H1 (cell line): ENCODE results near the gene SLC23A2. TPM values are rescaled to one million over a fixed set of nuclear protein-coding genes. Genes with fewer than 3 reads are reported as not detected.

ENCODE experiments used
- CTCF ChIA-PET: fragments of 300-600 bp; sonication (Branson Sonifier 250); formaldehyde crosslinking; loops from one replicate; lab custom pipeline; 2021; ENCODE audit not compliant: partially characterized antibody; lab: Charles Lee
- POLR2A ChIA-PET: fragments of 300-600 bp; sonication (Branson Sonifier 250); formaldehyde crosslinking; loops from one replicate; lab custom pipeline; 2021; ENCODE audit warnings: inconsistent platforms; ENCODE audit not compliant: partially characterized antibody; lab: Charles Lee
- DNase-seq, 2 experiments: peaks; one replicate each; pipeline versions ENCODE4 v3.0.0 to v3.0.0-alpha.2; 2010 to 2022; ENCODE audit warnings: low spot score in 2 of 2, low read depth in 1 of 2, mixed read lengths in 1 of 2
- FAIRE-seq: peaks from 2 replicates; lab custom pipeline; 2011; peaks lifted over from hg19 to GRCh38; lab: Jason Lieb, UNC
- H2AFZ ChIP-seq: 2 replicates; pipeline ENCODE4 v1.8.1; 2012; ENCODE audit warnings: low read length, inconsistent platforms
- H2AK5ac ChIP-seq: 2 replicates; pipeline ENCODE4 v1.6.1; 2013; ENCODE audit warnings: low read depth, low read length
- H2BK120ac ChIP-seq: replicated peaks from 2 replicates; pipeline ENCODE3; 2013; ENCODE audit warnings: low read depth, low read length, inconsistent platforms
- H2BK12ac ChIP-seq: 2 replicates; pipeline ENCODE4 v1.6.1; 2013; ENCODE audit warnings: low read depth, low read length
- H2BK15ac ChIP-seq: 2 replicates; pipeline ENCODE4 v1.6.1; 2013; ENCODE audit warnings: low read length
- H2BK20ac ChIP-seq: 2 replicates; pipeline ENCODE4 v1.6.1; 2013; ENCODE audit warnings: low read length
- H2BK5ac ChIP-seq: 2 replicates; pipeline ENCODE4 v1.6.1; 2013; ENCODE audit warnings: low read depth, low read length
- H3K14ac ChIP-seq: 2 replicates; pipeline ENCODE4 v1.6.1; 2013; ENCODE audit warnings: inconsistent platforms; ENCODE audit not compliant: insufficient read length
- H3K18ac ChIP-seq: 2 replicates; pipeline ENCODE4 v1.6.1; 2013; ENCODE audit warnings: low read length; ENCODE audit errors: extremely low read depth
- H3K23ac ChIP-seq: 2 replicates; pipeline ENCODE4 v1.6.1; 2013; ENCODE audit warnings: inconsistent platforms; ENCODE audit not compliant: insufficient read length
- H3K23me2 ChIP-seq: 2 replicates; pipeline ENCODE4 v1.6.1; 2013; ENCODE audit warnings: low read depth, low read length
- H3K27ac ChIP-seq: 2 replicates; pipeline ENCODE4 v1.6.1; 2011; ENCODE audit warnings: low read depth, low read length, inconsistent platforms
- H3K27me3 ChIP-seq, 4 experiments: replicated peaks in 1 of 4; 1 replicate in 1 of 4; 2 replicates in 3 of 4; pipeline versions ENCODE4 v1.6.1 to v1.8.1; 2011 to 2013; ENCODE audit warnings: low read length in 3 of 4, mild to moderate bottlenecking in 3 of 4, inconsistent platforms in 2 of 4, mixed read lengths in 2 of 4, moderate library complexity in 1 of 4; ENCODE audit not compliant: control insufficient read depth in 3 of 4, insufficient read depth in 3 of 4; ENCODE audit errors: extremely low read depth in 1 of 4
- H3K36me3 ChIP-seq, 4 experiments: 2 replicates each; pipeline versions ENCODE4 v1.6.1 to v1.8.1; 2011 to 2013; ENCODE audit warnings: mild to moderate bottlenecking in 4 of 4, low read length in 3 of 4, moderate library complexity in 2 of 4, control low read depth in 1 of 4, inconsistent platforms in 1 of 4; ENCODE audit not compliant: insufficient read depth in 4 of 4, control insufficient read depth in 2 of 4
- H3K4ac ChIP-seq: replicated peaks from 2 replicates; pipeline ENCODE3; 2013; ENCODE audit warnings: low read length, low read depth, mixed read lengths, inconsistent platforms; ENCODE audit not compliant: insufficient read length
- H3K4me1 ChIP-seq, 4 experiments: replicated peaks in 1 of 4; 1 replicate in 1 of 4; 2 replicates in 3 of 4; pipeline versions ENCODE4 v1.6.1 to v1.8.1; 2011 to 2013; ENCODE audit warnings: low read length in 3 of 4, inconsistent platforms in 2 of 4, mixed read lengths in 1 of 4; ENCODE audit not compliant: insufficient read depth in 4 of 4, control insufficient read depth in 3 of 4
- H3K4me2 ChIP-seq, 2 experiments: 2 replicates each; pipeline versions ENCODE4 v1.6.1 to v1.8.1; 2011 to 2013; ENCODE audit warnings: low read depth in 2 of 2, low read length in 2 of 2, control low read depth in 1 of 2, inconsistent platforms in 1 of 2, mild to moderate bottlenecking in 1 of 2; ENCODE audit not compliant: insufficient read depth in 1 of 2
- H3K4me3 ChIP-seq, 4 experiments: fragments of 200-600, 300-600 bp in 1 of 4; sonication (generic), shearing (Covaris generic), sonication (Bioruptor Twin) in 1 of 4; 2 replicates each; pipeline versions ENCODE4 v1.5.1 to v1.8.1; 2011 to 2016; ENCODE audit warnings: low read length in 4 of 4, low read depth in 3 of 4, control low read depth in 2 of 4, inconsistent platforms in 2 of 4, mild to moderate bottlenecking in 2 of 4, mixed read lengths in 1 of 4, moderate library complexity in 1 of 4; ENCODE audit not compliant: insufficient read depth in 2 of 4; ENCODE audit errors: extremely low read depth in 1 of 4
- H3K56ac ChIP-seq: replicated peaks from 2 replicates; pipeline ENCODE3; 2013; ENCODE audit warnings: low read depth, mild to moderate bottlenecking, mixed read lengths, low read length, inconsistent platforms; ENCODE audit not compliant: insufficient read length
- H3K79me1 ChIP-seq: 2 replicates; pipeline ENCODE4 v1.6.1; 2013; ENCODE audit warnings: low read depth, low read length, control low read depth
- H3K79me2 ChIP-seq, 2 experiments: 2 replicates each; pipeline versions ENCODE4 v1.6.1 to v1.8.1; 2012 to 2013; ENCODE audit warnings: low read length in 2 of 2, mild to moderate bottlenecking in 2 of 2, inconsistent platforms in 1 of 2; ENCODE audit not compliant: insufficient read depth in 2 of 2, control insufficient read depth in 1 of 2
- H3K9ac ChIP-seq, 4 experiments: replicated peaks in 1 of 4; 1 replicate in 1 of 4; 2 replicates in 3 of 4; pipeline versions ENCODE4 v1.6.1 to v1.8.1; 2011 to 2013; ENCODE audit warnings: low read depth in 3 of 4, low read length in 3 of 4, control low read depth in 2 of 4, mild to moderate bottlenecking in 2 of 4, moderate library complexity in 2 of 4, inconsistent platforms in 1 of 4; ENCODE audit errors: extremely low read depth in 1 of 4
- H3K9me3 ChIP-seq, 2 experiments: 2 replicates each; pipeline versions ENCODE4 v1.6.1 to v1.8.1; 2012 to 2013; ENCODE audit warnings: mild to moderate bottlenecking in 2 of 2, moderate library complexity in 2 of 2, control low read depth in 1 of 2, inconsistent platforms in 1 of 2, low read depth in 1 of 2, low read length in 1 of 2, mixed read lengths in 1 of 2; ENCODE audit not compliant: insufficient read depth in 2 of 2
- H4K20me1 ChIP-seq, 2 experiments: replicated peaks in 1 of 2; 2 replicates each; pipeline versions ENCODE3 to v1.8.1; 2011 to 2013; ENCODE audit warnings: inconsistent platforms in 2 of 2, low read length in 2 of 2, mild to moderate bottlenecking in 1 of 2; ENCODE audit not compliant: insufficient read depth in 2 of 2, control insufficient read depth in 1 of 2
- H4K5ac ChIP-seq: 2 replicates; pipeline ENCODE4 v1.6.1; 2013; ENCODE audit warnings: low read length, low read depth, mixed read lengths, inconsistent platforms; ENCODE audit not compliant: insufficient read length
- H4K8ac ChIP-seq: 2 replicates; pipeline ENCODE4 v1.8.0; 2013; ENCODE audit warnings: mild to moderate bottlenecking, moderate library complexity, low read length, inconsistent platforms; ENCODE audit not compliant: insufficient read depth; ENCODE audit errors: extremely low read depth
- H4K91ac ChIP-seq: replicated peaks from 2 replicates; pipeline ENCODE3; 2013; ENCODE audit warnings: low read length, mixed read lengths, inconsistent platforms; ENCODE audit not compliant: insufficient read length
- BCL11A ChIP-seq, 2 experiments: IDR thresholded peaks; one replicate each; pipeline ENCODE4 v1.6.1; 2011; ENCODE audit warnings: low read depth in 2 of 2, low read length in 2 of 2, mild to moderate bottlenecking in 2 of 2
- BRCA1 ChIP-seq: IDR thresholded peaks from 2 replicates; pipeline ENCODE4 v1.6.1; 2012; ENCODE audit warnings: low read depth, low read length, improper control_type of control experiment
- EP300 ChIP-seq, 2 experiments: IDR thresholded peaks; 1 replicate in 1 of 2; 2 replicates in 1 of 2; pipeline ENCODE4 v1.6.1; 2011 to 2012; ENCODE audit warnings: low read depth in 2 of 2, low read length in 2 of 2, mild to moderate bottlenecking in 2 of 2, borderline replicate concordance in 1 of 2, inconsistent platforms in 1 of 2, moderate library complexity in 1 of 2
- FOSL1 ChIP-seq: IDR thresholded peaks from 2 replicates; pipeline ENCODE4 v1.6.1; 2011; ENCODE audit warnings: mild to moderate bottlenecking, low read depth, low read length, moderate library complexity; ENCODE audit not compliant: insufficient read depth
- GTF2F1 ChIP-seq: IDR thresholded peaks from 2 replicates; pipeline ENCODE4 v1.6.1; 2012; ENCODE audit warnings: low read depth, low read length, improper control_type of control experiment, borderline replicate concordance
- HDAC6 ChIP-seq: IDR thresholded peaks from one replicate; pipeline ENCODE4 v1.7.1; 2012; ENCODE audit warnings: low read depth, mild to moderate bottlenecking, inconsistent platforms, low read length, moderate library complexity
- NRF1 ChIP-seq: IDR thresholded peaks from 2 replicates; pipeline ENCODE4 v1.6.1; 2011; ENCODE audit warnings: mild to moderate bottlenecking, low read depth, low read length, improper control_type of control experiment
- RFX5 ChIP-seq: IDR thresholded peaks from 2 replicates; pipeline ENCODE4 v1.6.1; 2011; ENCODE audit warnings: low read depth, low read length, improper control_type of control experiment, borderline replicate concordance
- SIN3A ChIP-seq, 2 experiments: IDR thresholded peaks in 1 of 2; conservative IDR thresholded peaks in 1 of 2; 2 replicates each; pipeline ENCODE4 v1.6.1; 2011 to 2012; ENCODE audit warnings: low read length in 2 of 2, improper control_type of control experiment in 1 of 2, low read depth in 1 of 2, mild to moderate bottlenecking in 1 of 2
- SP4 ChIP-seq: IDR thresholded peaks from 2 replicates; pipeline ENCODE4 v1.6.1; 2012; ENCODE audit warnings: low read length, inconsistent platforms
- SRF ChIP-seq: IDR thresholded peaks from 2 replicates; pipeline ENCODE4 v1.6.1; 2011; ENCODE audit warnings: mild to moderate bottlenecking, low read depth, low read length, moderate library complexity
- TAF1 ChIP-seq: IDR thresholded peaks from 2 replicates; pipeline ENCODE4 v1.6.1; 2011; ENCODE audit warnings: mild to moderate bottlenecking, low read depth, low read length
- TCF12 ChIP-seq: IDR thresholded peaks from 2 replicates; pipeline ENCODE4 v1.6.1; 2011; ENCODE audit warnings: low read depth, mild to moderate bottlenecking, low read length
- WGBS, 2 experiments: shearing (Covaris generic) in 1 of 2; methylation state at CpG; one replicate each; pipeline versions ENCODE4 v1.1.6 to v1.1.7; 2013 to 2015; ENCODE audit warnings: low lambda C conversion rate in 2 of 2, mixed read lengths in 2 of 2, inconsistent platforms in 1 of 2, low coverage in 1 of 2, missing lambda C conversion rate in 1 of 2; ENCODE audit not compliant: insufficient replicate concordance in 2 of 2, insufficient coverage in 1 of 2, insufficient read length in 1 of 2; ENCODE audit errors: extremely low coverage in 1 of 2, missing lambda C conversion rate in 1 of 2; 5-methylcytosine and 5-hydroxymethylcytosine counted together
- polyA plus RNA-seq, 7 experiments: library from polyadenylated mRNA; depleted of rRNA in 3 of 7; stranded (reverse) in 5 of 7; unstranded in 2 of 7; fragments of >200 nt in 5 of 7; fragments of 200-250 nt in 2 of 7; gene quantifications; 1 replicate in 5 of 7; 2 replicates in 1 of 7; 4 replicates in 1 of 7; pipeline versions ENCODE4 v1.2.1 to v1.2.3, GENCODE V29; 2011 to 2013; ENCODE audit warnings: missing spikeins in 2 of 7, mixed read lengths in 2 of 7
- total RNA-seq: library from RNA; stranded (reverse); fragmentation: NEBNext Ultra II Directional; extraction: Animal tissue kit (Norgen Biotek cat#: 25700); gene quantifications from 2 replicates; pipeline ENCODE4 v1.2.1, GENCODE V29; 2021

The SLC23A2 gene
- total and polyA plus RNA-seq, 2 of the 8 experiments (the other 6 are each of a cell fraction or from before 2014, with no cell fraction given): 17.0 to 18.6 TPM

DNA sequence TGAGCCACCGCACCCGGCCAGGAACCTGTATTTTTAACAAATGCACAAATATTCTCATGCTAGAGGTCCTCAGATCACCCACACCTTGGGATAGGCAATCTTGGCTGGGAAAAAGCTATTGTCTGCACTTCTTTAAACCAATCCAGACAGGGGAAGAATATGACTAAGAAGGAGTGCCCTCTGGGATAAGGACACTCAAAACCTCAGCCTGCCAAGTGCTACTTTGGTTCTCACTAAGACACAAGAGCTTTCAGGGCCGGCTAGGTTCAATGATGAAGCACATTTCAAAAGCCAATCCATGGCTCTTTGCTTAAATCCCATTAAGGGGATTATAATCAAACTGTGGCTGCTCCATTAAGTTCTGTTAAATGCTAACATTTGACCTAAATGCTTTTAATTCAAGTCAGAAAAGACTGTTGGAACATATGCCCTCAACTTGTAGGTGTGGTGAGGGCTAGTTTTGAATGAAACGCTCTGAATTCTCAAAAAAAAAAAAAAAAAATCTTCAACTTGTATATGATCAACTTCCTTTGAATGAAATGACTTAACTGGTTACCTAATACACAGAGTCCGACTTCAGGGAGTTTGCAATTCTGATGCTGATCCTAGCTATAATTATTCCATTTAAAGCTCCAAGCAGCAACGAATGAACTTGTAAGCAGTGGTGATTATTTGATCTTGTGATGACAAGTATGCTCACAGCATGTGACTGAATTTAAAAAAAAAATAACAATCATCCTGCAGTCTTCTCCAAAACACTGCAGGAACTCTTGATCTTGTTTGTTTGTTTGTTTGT is 56.6 kb downstream of the SLC23A2 start:
- H3K36me3 ChIP-seq: no peaks in the 10 kb centered on the region
- H2BK5ac ChIP-seq: no peak overlapping the region
- H4K91ac ChIP-seq: no peak overlapping the region
- peaks cover 3 to 8% (median 5%) of the 10 kb centered on the region in 4 experiments; a peak in 5 of 7 replicates for H3K4me1 ChIP-seq
- DNase-seq: no peak
- H4K8ac ChIP-seq: no peak overlapping the region
- no peak overlapping the region for H3K4ac ChIP-seq
- no peak overlapping the region for H2BK20ac ChIP-seq
- H2BK12ac ChIP-seq: no peak overlapping the region
- H3K9me3 ChIP-seq: no peaks in the 10 kb centered on the region
- no peak overlapping the region for H3K14ac ChIP-seq
- FAIRE-seq: no peak
- no peaks in the 10 kb centered on the region for H4K20me1 ChIP-seq
- no peak overlapping the region for H3K56ac ChIP-seq
- no peak overlapping the region for H2AFZ ChIP-seq
- no peak overlapping the region for H4K5ac ChIP-seq
- H3K27ac ChIP-seq: no peak overlapping the region
- WGBS, 2 experiments: 86% methylated on average over 6 of the region's 6 CpGs; no CpG with 5 or more reads in 1 of the 2 experiments
- H3K27me3 ChIP-seq: no peaks in the 10 kb centered on the region
- no peak overlapping the region for H3K23ac ChIP-seq
- no peak overlapping the region for H2BK120ac ChIP-seq
- no peak overlapping the region for H2BK15ac ChIP-seq
- no peaks in the 10 kb centered on the region for H3K79me1 ChIP-seq
- H3K79me2 ChIP-seq: no peaks in the 10 kb centered on the region; a peak in 1 of 4 replicates
- H3K18ac ChIP-seq: no peak overlapping the region
- no peaks in the 10 kb centered on the region for H3K23me2 ChIP-seq
- H3K4me2 ChIP-seq: no peak overlapping the region
- CTCF ChIA-PET: interaction anchor here (0.6 to 1.6 kb wide), 10 partner anchors 9 to 331 kb away, joined by 3 to 4 read pairs (median 4); no protein-coding TSS in a partner anchor
- POLR2A ChIA-PET: interaction anchor here (0.7 kb wide), 1 partner anchor 168 kb away, joined by 3 read pairs; no protein-coding TSS in a partner anchor
- H3K4me3 ChIP-seq: no peak overlapping the region
- no peak overlapping the region for H2AK5ac ChIP-seq
- no peak overlapping the region for H3K9ac ChIP-seq
- TF ChIP-seq TCF12: no peak
- no peak for TF ChIP-seq BCL11A (IDR thresholded peaks at IDR 0.05; ENCODE audit: low read depth in 2 of 2, low read length in 2 of 2)
- TF ChIP-seq HDAC6: no peak
- no peak for TF ChIP-seq SRF
- TF ChIP-seq SP4: no peak
- no peak for TF ChIP-seq BRCA1
- no peak for TF ChIP-seq SIN3A (conservative IDR thresholded peaks at IDR 0.05 in 1 of 2, IDR thresholded peaks at IDR 0.05 in 1 of 2; ENCODE audit: low read depth in 1 of 2, low read length in 2 of 2)
- no peak for TF ChIP-seq NRF1
- no peak for TF ChIP-seq GTF2F1
- no peak for TF ChIP-seq EP300 (IDR thresholded peaks at IDR 0.05; ENCODE audit: borderline replicate concordance in 1 of 2, low read depth in 2 of 2, low read length in 2 of 2)
- no peak for TF ChIP-seq TAF1
- TF ChIP-seq FOSL1: no peak
- TF ChIP-seq RFX5: no peak
